NCI-H345 (cell line): ENCODE data around the gene MYLK3.

Experiments
- DNase-seq: peaks from one replicate; lab custom pipeline; 2025; lab: John Stamatoyannopoulos, UW

The MYLK3 gene

DNA sequence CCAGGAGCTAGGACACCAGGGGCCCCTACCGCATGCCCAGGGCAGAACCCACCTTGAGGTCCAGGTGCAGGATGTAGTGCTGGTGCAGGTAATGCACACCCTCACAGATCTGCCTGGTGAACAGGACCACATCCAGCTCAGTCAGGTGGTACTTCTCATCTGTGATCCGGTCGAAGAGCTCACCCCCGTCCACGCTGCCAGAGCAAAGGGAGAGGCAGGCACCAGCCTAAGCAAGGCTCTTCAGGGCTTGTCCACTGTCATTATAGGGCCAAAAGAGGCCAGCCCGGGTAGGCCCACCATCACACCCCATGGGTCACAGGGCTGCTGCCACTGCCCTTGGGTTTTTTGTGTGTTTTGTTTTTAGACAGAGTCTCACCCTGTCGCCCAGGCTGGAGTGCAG lies 21.0 kb downstream of the MYLK3 start:
- no peak for DNase-seq

GRCh38 chr16:46721885-46722284 lies 26.3 kb downstream of the MYLK3 start:
- DNase-seq = no peak

- DNase-seq = no peak
Observed at GRCh38 chr16:46720619-46721018, 27.5 kb downstream of the MYLK3 start.

GRCh38 chr16:46719528-46719927 lies 28.6 kb downstream of the MYLK3 start:
- DNase-seq = no peak

DNA sequence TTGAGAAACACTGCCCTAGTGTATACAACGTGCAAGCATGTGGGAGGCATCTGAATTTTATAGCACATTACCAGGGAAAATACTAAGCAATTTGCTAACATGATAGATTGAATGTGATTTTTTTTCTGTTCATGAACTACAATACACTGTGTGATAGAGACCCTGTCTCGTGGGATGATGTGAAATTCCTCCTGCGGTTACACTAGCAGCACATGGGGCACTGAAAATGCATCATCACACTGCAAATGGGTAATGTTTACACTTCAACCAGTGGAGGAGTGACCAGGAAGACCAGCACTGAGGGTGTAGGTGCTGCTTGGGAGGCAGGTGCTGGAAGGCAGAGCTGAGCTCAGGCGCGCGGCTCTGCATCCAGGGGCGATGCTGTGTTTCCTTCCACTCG lies 29.9 kb downstream of the MYLK3 start:
- no peak for DNase-seq

- no peak for DNase-seq
Observed at GRCh38 chr16:46717692-46718091, 30.5 kb downstream of the MYLK3 start.

DNA sequence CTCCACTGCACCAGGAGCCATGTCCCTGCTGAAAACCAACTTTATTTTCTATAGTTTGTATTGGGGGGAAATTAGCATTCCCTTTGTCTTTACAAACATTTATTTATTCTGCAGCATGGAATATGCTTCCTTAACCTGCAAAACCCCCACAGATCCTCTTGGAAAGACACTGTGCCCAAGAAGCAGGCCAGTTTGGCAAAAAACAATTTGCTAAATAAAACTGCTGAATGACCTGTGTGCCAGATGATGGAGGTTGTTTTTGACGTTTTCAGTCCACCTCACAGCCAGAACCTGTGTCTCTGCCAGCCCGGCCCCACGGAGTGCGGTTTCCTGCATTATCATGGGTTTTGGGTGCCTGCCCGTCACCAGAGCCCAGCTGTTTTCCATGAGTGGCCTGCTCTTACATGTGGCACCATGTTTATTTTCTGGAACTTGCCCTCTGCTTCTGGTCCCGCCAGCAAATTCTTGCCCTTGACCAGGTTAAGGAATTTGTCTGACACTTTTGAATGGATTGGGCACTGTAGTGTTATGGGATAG lies 32.3 kb downstream of the MYLK3 start:
- no peak for DNase-seq

DNA sequence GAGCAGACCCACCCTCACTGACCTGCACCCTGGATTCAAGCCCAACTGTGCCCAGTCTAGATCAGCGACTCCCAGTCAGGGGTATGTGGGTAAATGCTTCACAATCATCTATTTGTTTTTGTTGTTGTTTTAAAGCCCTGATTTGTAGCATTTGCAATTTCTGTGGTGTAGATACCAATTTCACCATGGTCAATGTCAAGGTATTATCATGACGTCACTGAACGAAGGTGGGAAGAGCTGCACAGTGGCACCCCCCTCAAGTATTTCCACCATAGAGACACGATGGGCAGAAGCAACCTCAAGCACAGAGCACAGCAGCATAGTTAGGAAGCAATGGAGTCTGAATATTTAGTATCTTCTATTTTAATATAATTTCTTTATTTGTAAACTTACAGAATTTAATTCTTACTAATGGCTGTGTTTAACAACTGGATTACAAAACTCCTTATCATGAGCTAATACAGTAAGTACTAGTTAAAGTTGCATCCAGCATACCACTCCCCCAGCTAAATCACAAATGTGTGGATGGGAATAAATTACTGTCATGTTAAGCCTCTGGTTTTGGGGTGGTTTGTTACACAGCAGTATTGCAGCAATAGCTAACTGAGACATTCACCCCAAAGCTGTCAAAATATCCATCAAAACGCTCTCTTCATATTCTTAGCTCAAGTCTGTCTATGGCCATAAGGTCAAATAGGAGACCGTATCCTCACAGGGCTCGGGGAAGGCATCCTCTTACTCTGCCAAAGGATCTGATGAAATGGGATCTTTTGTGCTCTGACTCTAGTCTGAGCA lies 33.1 kb downstream of the MYLK3 start:
- DNase-seq = no peak

GRCh38 chr16:46713634-46714033 lies 34.5 kb downstream of the MYLK3 start:
- peak; percentile 10 for DNase-seq

DNA sequence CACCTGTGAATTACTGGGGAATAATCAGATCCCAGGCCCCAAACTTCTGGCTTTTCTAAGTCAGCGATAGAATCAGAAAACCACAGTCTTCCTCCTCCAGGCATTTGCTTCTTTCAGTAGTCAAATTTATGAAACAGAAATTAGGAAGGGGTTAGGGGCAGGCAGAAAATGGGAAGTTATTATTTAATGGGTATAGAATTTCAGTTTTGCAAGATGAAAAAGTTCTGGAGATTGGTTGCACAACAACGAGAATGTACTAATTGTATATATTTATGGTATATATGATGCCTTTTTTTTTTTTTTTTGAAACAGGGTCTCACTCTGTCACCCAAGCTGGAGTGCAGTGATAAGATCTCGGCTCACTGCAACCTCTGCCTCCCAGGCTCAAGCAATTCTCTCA lies 35.2 kb downstream of the MYLK3 start:
- DNase-seq = no peak

DNA sequence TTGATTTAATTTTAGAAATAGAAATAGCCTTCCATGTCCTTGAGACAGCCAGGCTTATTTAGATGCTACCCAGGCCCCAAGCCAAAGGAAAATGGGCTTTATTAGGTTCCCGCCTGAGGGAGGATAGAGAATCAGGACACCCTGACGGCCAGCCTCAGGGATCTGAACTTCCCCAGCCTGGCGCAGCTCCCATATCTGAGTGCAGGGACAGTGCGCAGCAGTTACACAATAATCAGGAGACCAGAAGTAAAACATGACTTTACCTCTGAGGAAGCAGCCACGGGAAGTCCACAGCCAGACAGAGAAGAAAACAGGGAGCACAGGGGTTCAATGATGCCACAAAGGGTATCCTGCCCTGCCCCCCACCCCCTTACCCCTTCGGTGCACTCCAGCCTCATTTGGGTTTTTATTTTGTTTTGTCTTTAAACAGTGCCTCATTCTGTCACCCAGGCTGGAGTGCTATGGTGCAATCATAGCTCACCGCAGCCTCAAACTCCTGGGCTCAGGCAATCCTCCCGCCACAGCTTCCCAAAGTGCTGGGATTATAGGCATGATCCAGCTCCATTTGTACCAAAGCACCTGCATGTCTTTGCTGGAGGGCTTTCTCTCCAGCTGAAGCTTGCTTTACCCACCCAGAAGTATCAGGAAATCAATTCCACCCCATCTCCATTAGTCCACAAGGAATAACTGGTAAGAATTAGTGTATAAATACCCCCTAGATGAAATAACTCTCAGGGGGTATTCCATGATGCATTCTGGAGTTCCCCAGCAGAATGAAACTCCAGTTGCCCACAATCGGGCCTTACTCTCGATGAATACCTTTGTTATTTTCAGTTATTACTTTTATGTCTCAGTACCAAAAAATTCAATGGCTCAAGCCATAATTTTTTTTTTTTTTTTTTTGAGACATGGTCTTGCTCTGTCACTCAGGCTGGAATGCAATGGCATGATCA lies 36.8 kb downstream of the MYLK3 start:
- no peak for DNase-seq

DNA sequence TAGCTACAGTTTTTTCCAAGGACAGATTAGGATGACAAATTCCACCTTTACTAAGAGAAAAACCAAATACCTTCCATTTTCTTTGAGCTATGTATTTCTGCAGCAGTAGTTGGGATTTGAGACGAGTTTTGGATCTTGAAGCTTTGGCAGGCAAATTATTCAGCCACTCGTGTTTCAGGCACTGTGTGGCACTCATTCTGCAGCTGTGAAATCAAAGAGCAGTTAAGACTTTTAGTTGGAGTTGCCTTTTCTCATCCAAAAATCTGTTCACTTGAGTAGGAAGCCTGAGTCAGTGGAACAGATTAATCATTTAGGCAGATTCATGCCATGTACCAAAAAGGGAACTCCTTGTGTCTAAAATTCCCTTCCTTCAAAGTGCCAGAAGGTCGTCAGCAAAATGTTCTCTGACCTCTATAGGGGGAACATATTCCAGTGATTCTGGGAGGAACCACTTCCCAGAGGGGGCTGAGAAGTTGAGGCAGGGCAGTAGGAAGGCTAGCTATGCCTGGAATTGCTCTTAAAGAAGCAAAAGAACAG lies 38.6 kb downstream of the MYLK3 start:
- DNase-seq = no peak

- no peak for DNase-seq
Observed at GRCh38 chr16:46706642-46707041, 41.5 kb downstream of the MYLK3 start.

DNA sequence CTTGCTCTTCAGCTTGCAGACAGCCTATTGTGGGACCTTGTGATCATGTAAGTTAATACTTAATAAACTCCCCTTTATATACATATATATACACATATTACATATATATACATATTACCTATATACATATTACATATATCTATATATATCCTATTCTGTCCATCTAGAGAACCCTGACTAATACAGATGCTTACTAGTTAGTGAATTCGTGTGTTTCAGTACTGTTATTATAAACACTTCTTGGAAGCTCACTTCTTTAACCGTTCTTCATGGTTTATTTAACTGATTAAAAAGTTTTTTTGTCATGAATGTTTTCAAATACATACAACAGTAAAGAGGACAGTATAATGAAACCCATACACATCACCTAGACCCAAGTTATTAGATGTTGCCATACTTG lies 46.1 kb downstream of the MYLK3 start:
- DNase-seq = no peak

DNA sequence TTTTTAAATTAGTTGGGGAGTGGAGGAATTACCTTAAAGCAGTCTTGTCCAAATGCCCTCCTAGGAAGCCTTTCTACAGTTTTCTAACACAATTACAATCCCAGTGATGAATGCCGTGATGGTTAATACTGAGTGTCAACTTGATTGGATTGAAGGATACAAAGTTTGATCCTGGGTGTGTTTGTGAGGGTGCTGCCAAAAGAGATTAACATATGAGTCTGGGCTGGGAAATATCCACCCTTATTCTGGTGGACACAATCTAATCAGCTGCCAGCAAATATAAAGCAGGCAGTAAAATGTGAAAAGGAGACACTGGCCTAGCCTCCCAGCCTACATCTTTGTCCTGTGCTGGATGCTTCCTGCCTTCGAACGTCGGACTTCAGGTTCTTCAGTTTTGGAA lies 46.5 kb downstream of the MYLK3 start:
- DNase-seq = no peak

DNA sequence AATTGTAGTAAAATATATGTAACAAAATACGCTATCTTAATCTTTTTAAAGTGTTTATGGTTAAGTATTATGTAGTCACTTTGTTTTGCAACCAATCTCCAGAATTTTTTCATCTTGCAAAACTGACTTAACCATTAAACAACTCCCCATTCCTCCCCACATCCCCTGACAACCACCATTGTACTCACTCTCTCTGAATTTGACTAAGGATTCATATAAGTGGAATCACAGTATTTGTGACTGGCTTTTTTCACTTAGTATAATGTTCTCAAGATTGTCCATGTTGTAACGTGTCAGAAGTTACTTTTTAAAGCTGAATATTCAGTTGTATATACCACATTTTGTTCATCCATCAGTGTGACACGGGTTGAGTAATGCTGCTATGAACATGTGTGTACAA lies 48.1 kb downstream of the MYLK3 start:
- no peak for DNase-seq

GRCh38 chr16:46696957-46697356 lies 51.2 kb downstream of the MYLK3 start:
- DNase-seq = no peak

DNA sequence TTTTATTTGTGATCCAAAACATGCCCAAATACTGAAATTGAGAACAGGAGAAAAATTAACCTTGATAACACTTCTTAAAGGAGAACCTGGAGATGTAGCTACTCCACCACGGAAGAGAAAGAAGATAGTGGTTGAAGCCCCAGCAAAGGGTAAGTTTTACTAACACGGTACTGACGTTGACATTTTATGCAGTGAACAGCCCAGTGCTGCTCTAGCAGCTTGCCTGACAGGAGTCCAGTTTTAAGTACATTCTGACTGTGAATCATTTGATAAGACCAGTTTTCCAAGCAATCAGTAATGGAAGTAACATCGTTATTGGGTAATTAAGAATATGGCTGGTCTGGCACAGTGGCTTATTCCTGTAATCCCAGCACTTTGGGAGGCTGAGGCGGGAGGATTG lies 52.2 kb downstream of the MYLK3 start:
- no peak for DNase-seq

DNA sequence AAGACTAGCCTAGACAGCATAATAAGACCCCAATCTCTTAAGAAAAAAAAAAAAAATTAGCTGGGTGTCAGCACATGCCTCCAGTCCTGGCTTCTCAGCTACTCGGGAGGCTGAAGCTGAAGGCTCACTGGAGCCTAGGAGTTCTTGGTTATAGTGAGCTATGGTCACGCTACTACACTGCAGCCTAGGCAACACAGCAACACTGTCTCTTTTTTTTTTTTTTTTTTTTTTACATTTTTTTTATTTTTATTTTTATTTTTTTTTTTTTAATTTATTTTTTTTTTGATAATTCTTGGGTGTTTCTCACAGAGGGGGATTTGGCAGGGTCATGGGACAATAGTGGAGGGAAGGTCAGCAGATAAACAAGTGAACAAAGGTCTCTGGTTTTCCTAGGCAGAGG lies 54.5 kb downstream of the MYLK3 start:
- DNase-seq = no peak

DNA sequence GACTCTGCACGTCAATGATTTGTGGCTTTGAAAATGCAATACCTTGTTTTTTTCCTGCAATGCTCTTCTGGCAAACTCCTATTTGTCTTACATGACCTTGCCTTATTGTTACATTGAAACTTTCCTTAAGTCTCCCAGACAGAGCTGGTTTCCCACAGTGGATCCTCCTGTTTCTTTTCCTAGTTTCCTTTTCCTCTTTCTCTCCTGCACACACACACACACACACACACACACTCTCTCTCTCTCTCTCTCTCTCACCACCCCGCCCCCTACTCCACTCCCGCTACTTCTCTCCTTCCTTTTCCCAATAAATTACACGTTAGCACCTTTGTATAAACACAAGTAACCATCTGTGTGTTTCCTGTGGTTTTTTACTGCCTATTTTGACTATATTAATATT lies 56.4 kb downstream of the MYLK3 start:
- no peak for DNase-seq

DNA sequence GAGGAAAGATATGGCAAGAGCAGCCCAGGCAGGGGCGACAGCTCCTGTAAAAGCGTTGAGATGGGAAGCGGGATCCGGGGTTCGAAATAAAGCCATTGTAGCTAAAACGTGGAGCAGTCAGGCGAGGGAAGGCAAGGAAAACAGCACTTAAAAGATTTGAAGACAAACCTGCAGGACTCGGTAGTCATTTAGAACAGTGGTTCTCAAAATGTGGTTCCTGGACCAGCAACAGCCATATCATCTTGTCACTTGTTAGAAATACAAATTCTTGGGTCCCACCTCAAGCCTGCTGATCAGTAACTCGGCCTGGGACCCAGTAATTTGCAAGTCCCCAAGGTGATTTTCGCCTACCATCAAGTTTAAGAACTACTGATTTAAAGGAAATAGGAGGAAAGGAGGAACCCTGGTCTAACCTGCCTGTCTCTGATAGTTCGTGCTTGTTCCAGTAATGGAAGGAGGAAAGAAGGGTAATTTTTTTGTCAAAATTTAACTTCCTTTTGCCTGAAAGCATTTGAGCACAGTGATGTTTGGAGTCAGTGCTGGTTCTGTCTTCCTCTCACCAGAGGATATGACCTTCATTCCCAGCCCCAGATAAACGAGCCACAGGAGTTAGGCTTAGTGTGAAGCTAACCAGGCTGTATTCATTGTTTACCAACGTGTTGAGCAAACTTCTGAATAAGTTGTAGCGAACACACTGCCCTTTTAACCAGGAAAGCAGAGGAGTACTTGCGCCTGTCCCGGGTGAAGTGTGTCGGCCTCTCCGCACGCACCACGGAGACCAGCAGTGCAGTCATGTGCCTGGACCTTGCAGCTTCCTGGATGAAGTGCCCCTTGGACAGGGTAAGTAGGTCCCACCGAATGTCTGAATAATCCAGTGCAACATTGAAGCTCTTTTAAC lies 57.6 kb downstream of the MYLK3 start:
- no peak for DNase-seq
